Neural cell (in vitro differentiated cells): Measurements from ENCODE around the gene TOR4A. TPM values are rescaled to one million over a fixed set of nuclear protein-coding genes. Genes with fewer than 3 reads are reported as not detected.

ENCODE experiments used
- H2AFZ ChIP-seq: fragments of 200-600, 300-800 bp; sonication (generic), shearing (Covaris generic); 2 replicates; pipeline ENCODE4 v1.6.0; 2014; ENCODE audit warnings: low read depth, mild to moderate bottlenecking, antibody characterized with exemption, low read length, moderate library complexity
- H3F3A ChIP-seq: fragments of 200-600 bp; shearing (Covaris generic); 2 replicates; pipeline ENCODE4 v1.6.1; 2016; ENCODE audit warnings: mild to moderate bottlenecking, moderate library complexity, mixed read lengths, antibody characterized with exemption, low read length; ENCODE audit not compliant: insufficient read depth, poor library complexity, severe bottlenecking
- H3K27ac ChIP-seq: fragments of 200-600, 300-800 bp; sonication (generic), shearing (Covaris generic); 2 replicates; pipeline ENCODE4 v1.5.1; 2014; ENCODE audit warnings: mild to moderate bottlenecking, low read length, moderate library complexity
- H3K27me3 ChIP-seq: fragments of 300-800, 200-600 bp; sonication (generic), shearing (Covaris generic); 2 replicates; pipeline ENCODE4 v1.6.0; 2014; ENCODE audit warnings: mild to moderate bottlenecking, low read depth, low read length, moderate library complexity; ENCODE audit not compliant: insufficient read depth
- H3K36me3 ChIP-seq: fragments of 300-800, 200-600 bp; sonication (generic), shearing (Covaris generic); 2 replicates; pipeline ENCODE4 v1.5.1; 2014; ENCODE audit warnings: mild to moderate bottlenecking, antibody characterized with exemption, low read length, moderate library complexity; ENCODE audit not compliant: insufficient read depth
- H3K4me2 ChIP-seq: fragments of 300-800, 200-600 bp; sonication (generic), shearing (Covaris generic); 2 replicates; pipeline ENCODE4 v1.6.0; 2014; ENCODE audit warnings: mild to moderate bottlenecking, low read length
- H3K4me3 ChIP-seq: fragments of 300-800, 200-600 bp; sonication (generic), shearing (Covaris generic); 2 replicates; pipeline ENCODE4 v1.5.1; 2014; ENCODE audit warnings: mild to moderate bottlenecking, low read length, moderate library complexity
- H3K79me2 ChIP-seq: fragments of 200-600 bp; shearing (Covaris generic); replicated peaks from 2 replicates; pipeline ENCODE4 v1.6.0; 2014; ENCODE audit warnings: mild to moderate bottlenecking, low read length, moderate library complexity; ENCODE audit not compliant: insufficient read depth
- H3K9ac ChIP-seq: fragments of 300-800, 200-600 bp; sonication (generic), shearing (Covaris generic); 2 replicates; pipeline ENCODE4 v1.6.1; 2016; ENCODE audit warnings: mild to moderate bottlenecking, low read length, mixed read lengths
- H3K9me2 ChIP-seq: fragments of 200-600 bp; shearing (Covaris generic); 2 replicates; pipeline ENCODE4 v1.6.1; 2016; ENCODE audit warnings: mild to moderate bottlenecking, low read length, mixed read lengths; ENCODE audit not compliant: insufficient read depth
- H3K9me3 ChIP-seq: fragments of 200-600, 300-800 bp; sonication (generic), shearing (Covaris generic); 2 replicates; pipeline ENCODE4 v1.6.1; 2016; ENCODE audit warnings: mild to moderate bottlenecking, mixed run types, low read length, moderate library complexity, mixed read lengths
- H4K20me1 ChIP-seq: fragments of 200-600 bp; shearing (Covaris generic); 2 replicates; pipeline ENCODE4 v1.6.1; 2016; ENCODE audit warnings: mild to moderate bottlenecking, mixed run types; ENCODE audit not compliant: insufficient read depth
- CTCF ChIP-seq: fragments of 450-650 bp; IDR thresholded peaks from 2 replicates; pipeline ENCODE4 v1.5.1; 2014; ENCODE audit warnings: antibody characterized with exemption, mild to moderate bottlenecking, moderate library complexity; ENCODE audit not compliant: poor library complexity, severe bottlenecking
- EP300 ChIP-seq: fragments of 450-650 bp; conservative IDR thresholded peaks from 2 replicates; pipeline ENCODE4 v1.6.1; 2014; ENCODE audit warnings: antibody characterized with exemption, mild to moderate bottlenecking, moderate library complexity; ENCODE audit not compliant: poor library complexity, severe bottlenecking
- EZH2 ChIP-seq: fragments of 200-600, 300-800 bp; shearing (Covaris generic), sonication (generic); IDR thresholded peaks from 2 replicates; pipeline ENCODE4 v1.6.1; 2014; ENCODE audit warnings: antibody characterized with exemption, low read length, borderline replicate concordance, mild to moderate bottlenecking; ENCODE audit not compliant: insufficient read depth, poor library complexity, severe bottlenecking
- MXI1 ChIP-seq: fragments of 450-650 bp; conservative IDR thresholded peaks from 2 replicates; pipeline ENCODE4 v1.6.1; 2014; ENCODE audit warnings: antibody characterized with exemption, mild to moderate bottlenecking; ENCODE audit not compliant: poor library complexity, severe bottlenecking
- POLR2AphosphoS5 ChIP-seq: IDR thresholded peaks from 2 replicates; pipeline ENCODE4 v1.6.1; 2012
- RAD21 ChIP-seq: fragments of 450-650 bp; conservative IDR thresholded peaks from 2 replicates; pipeline ENCODE4 v1.6.1; 2014; ENCODE audit warnings: antibody characterized with exemption, mild to moderate bottlenecking, moderate library complexity
- REST ChIP-seq: IDR thresholded peaks from 2 replicates; pipeline ENCODE4 v1.6.1; 2012; ENCODE audit warnings: borderline replicate concordance
- SMC3 ChIP-seq: fragments of 450-650 bp; conservative IDR thresholded peaks from 2 replicates; pipeline ENCODE4 v1.6.1; 2014; ENCODE audit warnings: antibody characterized with exemption, mild to moderate bottlenecking, moderate library complexity; ENCODE audit not compliant: poor library complexity
- TAF1 ChIP-seq: IDR thresholded peaks from 2 replicates; pipeline ENCODE4 v1.6.1; 2012; ENCODE audit warnings: low read depth
- polyA plus RNA-seq: library from polyadenylated mRNA; depleted of rRNA; stranded (reverse); fragments of >200 nt; gene quantifications from 2 replicates; pipeline ENCODE4 v1.2.3, GENCODE V29; 2014

The TOR4A gene
- polyA plus RNA-seq, 1 donor from 2014 or later = 0.50 TPM

- Histone ChIP-seq H3K79me2 (no peaks in the 10 kb centered on the region), H3F3A (no peaks in the 10 kb centered on the region), H3K9ac (no peak overlapping the region), H3K27me3 (no peaks in the 10 kb centered on the region), H3K36me3 (no peaks in the 10 kb centered on the region), H3K9me2 (no peaks in the 10 kb centered on the region), H3K9me3 (no peaks in the 10 kb centered on the region), H3K27ac (no peak overlapping the region), H3K4me2 (no peak overlapping the region), H3K4me3 (no peak overlapping the region), H4K20me1 (no peaks in the 10 kb centered on the region), H2AFZ (no peak overlapping the region)
- TF ChIP-seq EP300 (no peak), RAD21 (no peak), EZH2 (no peak), MXI1 (no peak), CTCF (no peak), REST (no peak), SMC3 (no peak), POLR2AphosphoS5 (no peak), TAF1 (no peak)
Observed at GRCh38 chr9:137311986-137312851, 34.7 kb downstream of the TOR4A start.

GRCh38 chr9:137312852-137313325 is 35.4 kb downstream of the TOR4A start:
- Histone ChIP-seq H3K9ac (no peak overlapping the region), H4K20me1 (no peaks in the 10 kb centered on the region), H3K79me2 (no peaks in the 10 kb centered on the region), H3K9me2 (no peaks in the 10 kb centered on the region), H3K27ac (no peak overlapping the region), H3K4me2 (no peak overlapping the region), H3K27me3 (no peaks in the 10 kb centered on the region), H3K36me3 (no peaks in the 10 kb centered on the region), H3K9me3 (no peaks in the 10 kb centered on the region), H2AFZ (no peak overlapping the region), H3F3A (no peaks in the 10 kb centered on the region), H3K4me3 (no peak overlapping the region)
- TF ChIP-seq MXI1 (no peak), SMC3 (no peak), CTCF (no peak), REST (no peak), RAD21 (no peak), TAF1 (no peak), EP300 (no peak)
